Spleen (tissue), 11 donors: ENCODE data around the gene CARS2. TPM values are rescaled to one million over a fixed set of nuclear protein-coding genes. Genes with fewer than 3 reads are reported as not detected.
A peak's percentile ranks its signal among the peaks of the same experiment; 100 is the strongest.

Experiments used
- DNase-seq: peaks from one replicate; pipeline ENCODE4 v3.0.0-alpha.2; 2020
- H3K27ac ChIP-seq, 8 donors: fragments of 200-600 bp; sonication (generic) in 7 of 8; 1 replicate in 4 of 8; 2 replicates in 4 of 8; pipeline versions ENCODE4 v1.5.0 to v1.8.0; 2016 to 2021; ENCODE audit warnings: inconsistent platforms in 4 of 8, mild to moderate bottlenecking in 4 of 8, moderate library complexity in 1 of 8
- H3K27me3 ChIP-seq, 7 donors: fragments of 200-600 bp; sonication (generic) in 6 of 7; replicated peaks in 1 of 7; 1 replicate in 4 of 7; 2 replicates in 3 of 7; pipeline versions ENCODE4 v1.5.0 to v1.8.0; 2016 to 2021; ENCODE audit warnings: inconsistent platforms in 3 of 7, mild to moderate bottlenecking in 1 of 7
- H3K36me3 ChIP-seq, 6 donors: fragments of 200-600 bp; sonication (generic) in 5 of 6; 1 replicate in 4 of 6; 2 replicates in 2 of 6; pipeline versions ENCODE4 v1.5.0 to v1.8.0; 2016 to 2021; ENCODE audit warnings: inconsistent platforms in 2 of 6
- H3K4me1 ChIP-seq, 6 donors: fragments of 200-600 bp; sonication (generic) in 5 of 6; 1 replicate in 3 of 6; 2 replicates in 3 of 6; pipeline versions ENCODE4 v1.5.0 to v1.8.0; 2016 to 2021; ENCODE audit warnings: inconsistent platforms in 3 of 6
- H3K4me3 ChIP-seq, 8 donors: fragments of 200-600 bp; sonication (generic) in 7 of 8; 1 replicate in 4 of 8; 2 replicates in 4 of 8; pipeline versions ENCODE4 v1.5.0 to v1.8.0; 2016 to 2021; ENCODE audit warnings: inconsistent platforms in 4 of 8, mild to moderate bottlenecking in 4 of 8, moderate library complexity in 2 of 8
- H3K9me3 ChIP-seq, 8 donors: fragments of 200-600 bp; sonication (generic) in 7 of 8; 1 replicate in 4 of 8; 2 replicates in 4 of 8; pipeline versions ENCODE4 v1.5.0 to v1.8.0; 2016 to 2021; ENCODE audit warnings: inconsistent platforms in 4 of 8
- POLR2A ChIP-seq, 3 donors: fragments of 450-650 bp; IDR thresholded peaks; one replicate each; pipeline ENCODE4 v1.5.1; 2017; ENCODE audit warnings: antibody characterized with exemption in 3 of 3, mild to moderate bottlenecking in 1 of 3
- POLR2AphosphoS5 ChIP-seq, 3 donors: sonication (generic); formaldehyde crosslinking; IDR thresholded peaks; one replicate each; pipeline ENCODE4 v1.5.1; 2017; ENCODE audit warnings: antibody characterized with exemption in 3 of 3
- WGBS, 5 donors: extraction: QIAGEN DNeasy Blood & Tissue Kit in 3 of 5; methylation state at CpG; one replicate each; pipeline versions ENCODE4 v1.1.5 to v1.1.7; 2013 to 2018; 5-methylcytosine and 5-hydroxymethylcytosine counted together
- intact Hi-C: fragments of 100-400 bp; cut with DNase I; formaldehyde crosslinking; loops from one replicate; pipeline ENCODE4 v1.15.0; 2023; ENCODE audit warnings: low total_unique reads
- polyA plus RNA-seq, 3 donors: library from polyadenylated mRNA; stranded (reverse); fragments of 200-250 nt; gene quantifications; one replicate each; pipeline ENCODE4 v1.2.1, GENCODE V29; 2013
- total RNA-seq, 7 donors: library from RNA; depleted of rRNA in 3 of 7; stranded (reverse); fragments of >200 nt in 3 of 7; fragmentation: NEBNext Ultra II Directional in 4 of 7; extraction: Animal tissue kit (Norgen Biotek cat#: 25700) in 4 of 7; gene quantifications; one replicate each; pipeline versions ENCODE4 v1.1.0 to v1.2.1, GENCODE V29; 2016 to 2021
- TF ChIP-seq, protein P1 (sequence below), 11 experiments: fragments of 200-600 bp in 7 of 11; fragments of 450-650 bp in 4 of 11; sonication (generic) in 4 of 11; IDR thresholded peaks in 8 of 11; conservative IDR thresholded peaks in 3 of 11; 1 replicate in 7 of 11; 2 replicates in 4 of 11; pipeline versions ENCODE4 v1.4.0 to v1.8.0; 2016 to 2021; ENCODE audit warnings: antibody characterized with exemption in 11 of 11, inconsistent platforms in 4 of 11, mild to moderate bottlenecking in 1 of 11
- donor health status: healthy with polysubstance abuse.
- donor health status: DM: no; HTN: no; CAD: no; lungs with moderate emphysema.
- donor health status: DM: no; HTN: no; CAD: no.
- donor health status: Bipolar disorder and iron deficiency.
- donor health status: healthy.
- donor health status: DM: no; HTN: no; CAD: no.
- donor health status: DM: yes; HTN: yes; CAD: no.

The CARS2 gene
- total and polyA plus RNA-seq, 10 donors, result 63.9 to 113 (median 80.5) TPM

DNA sequence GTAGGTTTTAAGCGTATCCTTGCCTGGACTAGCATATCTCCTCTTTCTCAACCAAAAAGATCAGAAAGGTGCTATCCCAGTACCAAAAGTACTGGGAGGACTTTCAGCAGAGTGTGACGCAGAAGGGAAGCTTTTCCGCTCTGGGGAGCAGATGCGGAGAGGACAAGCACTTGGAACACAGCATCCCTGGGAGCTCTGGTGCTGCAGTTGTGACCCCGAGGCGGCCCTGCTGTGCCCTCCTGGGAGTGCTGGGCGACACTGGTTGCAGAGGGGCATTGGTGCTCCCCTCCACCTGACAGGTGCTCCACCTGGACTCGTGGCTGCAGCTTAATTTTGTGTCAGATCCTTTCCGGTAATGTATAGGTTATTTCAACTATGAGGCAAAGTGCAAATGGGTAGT, 87.1 kb downstream of the CARS2 start:
- 94 to 95% (median 94%) methylated on average over 9 of the region's 9 CpGs for WGBS, 5 donors
- H3K9me3 ChIP-seq, result peaks cover 0 to 5% (median 0%) of the 10 kb centered on the region in 8 donors
- no peak overlapping the region for H3K4me3 ChIP-seq
- TF ChIP-seq, protein P1, sequence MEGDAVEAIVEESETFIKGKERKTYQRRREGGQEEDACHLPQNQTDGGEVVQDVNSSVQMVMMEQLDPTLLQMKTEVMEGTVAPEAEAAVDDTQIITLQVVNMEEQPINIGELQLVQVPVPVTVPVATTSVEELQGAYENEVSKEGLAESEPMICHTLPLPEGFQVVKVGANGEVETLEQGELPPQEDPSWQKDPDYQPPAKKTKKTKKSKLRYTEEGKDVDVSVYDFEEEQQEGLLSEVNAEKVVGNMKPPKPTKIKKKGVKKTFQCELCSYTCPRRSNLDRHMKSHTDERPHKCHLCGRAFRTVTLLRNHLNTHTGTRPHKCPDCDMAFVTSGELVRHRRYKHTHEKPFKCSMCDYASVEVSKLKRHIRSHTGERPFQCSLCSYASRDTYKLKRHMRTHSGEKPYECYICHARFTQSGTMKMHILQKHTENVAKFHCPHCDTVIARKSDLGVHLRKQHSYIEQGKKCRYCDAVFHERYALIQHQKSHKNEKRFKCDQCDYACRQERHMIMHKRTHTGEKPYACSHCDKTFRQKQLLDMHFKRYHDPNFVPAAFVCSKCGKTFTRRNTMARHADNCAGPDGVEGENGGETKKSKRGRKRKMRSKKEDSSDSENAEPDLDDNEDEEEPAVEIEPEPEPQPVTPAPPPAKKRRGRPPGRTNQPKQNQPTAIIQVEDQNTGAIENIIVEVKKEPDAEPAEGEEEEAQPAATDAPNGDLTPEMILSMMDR (IDR thresholded peaks at IDR 0.05 in 8 of 11, conservative IDR thresholded peaks at IDR 0.05 in 3 of 11), result no peak
- TF ChIP-seq POLR2A (IDR thresholded peaks at IDR 0.05) (no peak), POLR2AphosphoS5 (IDR thresholded peaks at IDR 0.05) (no peak)
- no peak for DNase-seq
- H3K4me1 ChIP-seq, result peaks cover 19 to 67% (median 40%) of the 10 kb centered on the region in 6 donors
- H3K36me3 ChIP-seq, result peaks cover 0 to 23% (median 11%) of the 10 kb centered on the region in 6 donors
- peak overlapping the region in 1 of 8 donors; percentile 95 for H3K27ac ChIP-seq
- no peaks in the 10 kb centered on the region for H3K27me3 ChIP-seq
- intact Hi-C loops, result no loop called here

DNA sequence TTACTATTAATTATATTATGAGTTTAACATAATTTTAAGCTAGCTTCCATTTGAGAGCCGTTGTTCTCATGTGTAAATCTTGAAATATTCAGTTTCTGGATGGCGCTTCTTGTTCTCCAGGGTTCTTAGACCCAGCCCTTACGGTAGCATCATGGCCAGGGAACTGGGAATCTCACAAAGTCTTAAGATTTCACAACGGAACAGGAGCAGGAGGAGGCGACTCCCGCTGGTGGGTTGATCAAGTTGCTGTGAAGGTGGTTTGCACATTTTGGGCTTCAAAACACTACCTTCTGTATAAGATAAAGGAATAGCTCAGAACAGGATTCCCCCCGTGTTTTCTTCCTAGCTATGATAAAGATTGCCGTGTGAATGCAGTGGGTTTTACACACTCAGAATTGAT, 87.7 kb downstream of the CARS2 start:
- H3K4me1 ChIP-seq, result peaks cover 19 to 67% (median 40%) of the 10 kb centered on the region in 6 donors
- WGBS, 5 donors, result 86 to 95% (median 92%) methylated on average over 8 of the region's 8 CpGs
- H3K9me3 ChIP-seq, result peaks cover 0 to 8% (median 0%) of the 10 kb centered on the region in 8 donors
- no peak overlapping the region for H3K4me3 ChIP-seq
- peaks cover 0 to 17% (median 7%) of the 10 kb centered on the region in 6 donors for H3K36me3 ChIP-seq
- H3K27me3 ChIP-seq, result no peaks in the 10 kb centered on the region
- DNase-seq, result no peak
- intact Hi-C loops, result no loop called here
- peak overlapping the region in 5 of 8 donors; percentile 2 to 95 (median 92) for H3K27ac ChIP-seq
- TF ChIP-seq, protein P1 (IDR thresholded peaks at IDR 0.05 in 8 of 11, conservative IDR thresholded peaks at IDR 0.05 in 3 of 11), result no peak
- TF ChIP-seq POLR2A (IDR thresholded peaks at IDR 0.05) (no peak), POLR2AphosphoS5 (IDR thresholded peaks at IDR 0.05) (no peak)

DNA sequence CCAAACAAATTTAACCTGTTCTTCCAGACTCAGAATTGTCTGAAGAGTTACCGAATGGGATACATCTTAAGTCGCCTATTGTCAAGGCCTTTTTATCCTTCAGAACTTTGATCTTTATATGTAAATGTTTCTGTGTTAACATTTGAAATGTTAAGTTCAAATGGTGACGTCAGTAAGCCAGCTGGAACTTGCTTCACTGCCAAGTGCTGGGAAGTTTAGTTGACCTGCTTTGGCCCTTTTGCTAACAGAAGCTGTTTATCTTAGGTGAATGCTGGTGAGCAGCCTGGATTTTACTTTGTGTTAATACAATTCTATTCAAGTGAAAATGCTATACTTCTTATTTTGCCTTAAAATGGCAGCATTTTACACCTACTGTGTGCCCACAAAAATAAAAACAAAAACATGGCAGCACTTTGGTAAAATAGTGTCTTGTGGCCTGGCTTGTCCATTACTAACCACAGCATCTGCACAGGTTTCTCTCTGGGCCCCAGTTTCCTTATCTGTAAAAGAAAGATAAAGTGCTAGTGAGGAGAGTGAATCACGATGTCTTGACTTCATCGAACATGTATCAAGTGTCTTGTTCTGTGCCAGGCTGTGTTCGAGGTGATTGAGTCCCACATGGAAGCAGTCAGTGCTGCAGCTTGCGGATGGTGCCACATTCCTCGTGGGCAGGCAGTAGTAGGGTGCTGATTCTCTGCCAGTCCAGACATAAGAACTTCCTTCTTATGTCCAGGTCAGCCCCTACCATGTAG, 88.4 kb downstream of the CARS2 start:
- peak overlapping the region in 7 of 8 donors; percentile 48 to 95 (median 92) for H3K27ac ChIP-seq

More for the DNA sequence above, 88.4 kb downstream of the CARS2 start:
- H3K4me1 ChIP-seq, result peaks cover 19 to 67% (median 39%) of the 10 kb centered on the region in 6 donors
- H3K4me3 ChIP-seq, result peak overlapping the region in 2 of 8 donors; percentile 84 to 90
- peaks cover 0 to 8% (median 0%) of the 10 kb centered on the region in 8 donors for H3K9me3 ChIP-seq
- DNase-seq, result no peak
- H3K36me3 ChIP-seq, result peaks cover 0 to 10% (median under 1%) of the 10 kb centered on the region in 6 donors
- H3K27me3 ChIP-seq, result no peaks in the 10 kb centered on the region
- intact Hi-C loops, result no loop called here
- TF ChIP-seq POLR2AphosphoS5 (IDR thresholded peaks at IDR 0.05), result peak in 1 of 3 donors; percentile 53
- TF ChIP-seq, protein P1 (IDR thresholded peaks at IDR 0.05 in 8 of 11, conservative IDR thresholded peaks at IDR 0.05 in 3 of 11), result no peak
- no peak for TF ChIP-seq POLR2A (IDR thresholded peaks at IDR 0.05)
- 74 to 88% (median 78%) methylated on average over 8 of the region's 8 CpGs for WGBS, 5 donors
